Trophoblast cell (in vitro differentiated cells and primary cell): ENCODE measurements around the gene IGF2BP1.
A peak's percentile ranks its signal among the peaks of the same experiment; 100 is the strongest.

Source experiments
- DNase-seq, 2 donors: peaks; one replicate each; pipeline ENCODE4 v3.0.0-alpha.2; 2016
- H2AFZ ChIP-seq: 2 replicates; pipeline ENCODE4 v1.6.1; 2013; ENCODE audit warnings: low read length, moderate library complexity, mild to moderate bottlenecking; ENCODE audit not compliant: insufficient read depth, poor library complexity
- H2AK5ac ChIP-seq: 2 replicates; pipeline ENCODE4 v1.6.1; 2013; ENCODE audit warnings: mild to moderate bottlenecking, low read length
- H2BK120ac ChIP-seq: 2 replicates; pipeline ENCODE4 v1.6.1; 2013; ENCODE audit warnings: low read length, mild to moderate bottlenecking, moderate library complexity; ENCODE audit not compliant: insufficient read depth, poor library complexity
- H2BK12ac ChIP-seq: 2 replicates; pipeline ENCODE4 v1.6.1; 2013; ENCODE audit warnings: mild to moderate bottlenecking, low read length, moderate library complexity
- H2BK5ac ChIP-seq: 2 replicates; pipeline ENCODE4 v1.6.1; 2013; ENCODE audit warnings: low read length, low read depth, moderate library complexity, mild to moderate bottlenecking; ENCODE audit not compliant: poor library complexity
- H3K14ac ChIP-seq: 2 replicates; pipeline ENCODE4 v1.6.1; 2013; ENCODE audit warnings: mild to moderate bottlenecking, low read length
- H3K18ac ChIP-seq: 2 replicates; pipeline ENCODE4 v1.6.1; 2013; ENCODE audit warnings: mild to moderate bottlenecking, low read length
- H3K23ac ChIP-seq: 2 replicates; pipeline ENCODE4 v1.6.1; 2013; ENCODE audit warnings: low read length
- H3K27ac ChIP-seq: 2 replicates; pipeline ENCODE4 v1.5.1; 2013; ENCODE audit warnings: low read depth, mild to moderate bottlenecking, inconsistent platforms, low read length, moderate library complexity
- H3K27me3 ChIP-seq: 2 replicates; pipeline ENCODE4 v1.6.1; 2013; ENCODE audit warnings: inconsistent platforms, mild to moderate bottlenecking, low read length, moderate library complexity; ENCODE audit not compliant: insufficient read depth
- H3K36me3 ChIP-seq, 2 experiments: 1 replicate in 1 of 2; 2 replicates in 1 of 2; pipeline ENCODE4 v1.6.1; 2013; ENCODE audit warnings: low read length in 2 of 2, mild to moderate bottlenecking in 2 of 2, moderate library complexity in 1 of 2; ENCODE audit not compliant: insufficient read depth in 2 of 2, control insufficient read depth in 1 of 2
- H3K4ac ChIP-seq: 2 replicates; pipeline ENCODE4 v1.6.1; 2013; ENCODE audit warnings: low read depth, mild to moderate bottlenecking, low read length, moderate library complexity
- H3K4me1 ChIP-seq, 2 experiments: 1 replicate in 1 of 2; 2 replicates in 1 of 2; pipeline ENCODE4 v1.6.1; 2013; ENCODE audit warnings: low read length in 2 of 2, mild to moderate bottlenecking in 2 of 2, moderate library complexity in 1 of 2; ENCODE audit not compliant: insufficient read depth in 2 of 2, control insufficient read depth in 1 of 2
- H3K4me2 ChIP-seq: 2 replicates; pipeline ENCODE4 v1.6.1; 2013; ENCODE audit warnings: inconsistent platforms, mild to moderate bottlenecking, low read length, moderate library complexity
- H3K4me3 ChIP-seq: 2 replicates; pipeline ENCODE4 v1.5.1; 2013; ENCODE audit warnings: mild to moderate bottlenecking, low read depth, low read length, inconsistent platforms
- H3K79me1 ChIP-seq: one replicate; pipeline ENCODE4 v1.6.1; 2013; ENCODE audit warnings: low read length
- H3K79me2 ChIP-seq: 2 replicates; pipeline ENCODE4 v1.6.1; 2013; ENCODE audit warnings: low read length, mild to moderate bottlenecking; ENCODE audit not compliant: control insufficient read depth, insufficient read depth, poor library complexity
- H3K9ac ChIP-seq: 2 replicates; pipeline ENCODE4 v1.6.1; 2013; ENCODE audit warnings: mild to moderate bottlenecking, low read length
- H3K9me3 ChIP-seq: 2 replicates; pipeline ENCODE4 v1.6.1; 2013; ENCODE audit warnings: low read depth, mild to moderate bottlenecking, control low read depth, inconsistent platforms, low read length; ENCODE audit not compliant: insufficient read depth
- H4K12ac ChIP-seq: 2 replicates; pipeline ENCODE4 v1.6.1; 2013; ENCODE audit warnings: low read depth, mild to moderate bottlenecking, low read length, moderate library complexity
- H4K8ac ChIP-seq: 2 replicates; pipeline ENCODE4 v1.6.1; 2013; ENCODE audit warnings: low read depth, mild to moderate bottlenecking, low read length, moderate library complexity
- H4K91ac ChIP-seq: one replicate; pipeline ENCODE4 v1.6.1; 2013; ENCODE audit warnings: low read depth, mild to moderate bottlenecking, low read length, moderate library complexity
- WGBS: extraction: QIAGEN DNeasy Blood & Tissue Kit; methylation state at CpG from one replicate; pipeline ENCODE4 v1.1.7; 2013; ENCODE audit warnings: missing lambda C conversion rate; ENCODE audit not compliant: insufficient read length, insufficient coverage; ENCODE audit errors: extremely low coverage; 5-methylcytosine and 5-hydroxymethylcytosine counted together

Gene IGF2BP1

DNA sequence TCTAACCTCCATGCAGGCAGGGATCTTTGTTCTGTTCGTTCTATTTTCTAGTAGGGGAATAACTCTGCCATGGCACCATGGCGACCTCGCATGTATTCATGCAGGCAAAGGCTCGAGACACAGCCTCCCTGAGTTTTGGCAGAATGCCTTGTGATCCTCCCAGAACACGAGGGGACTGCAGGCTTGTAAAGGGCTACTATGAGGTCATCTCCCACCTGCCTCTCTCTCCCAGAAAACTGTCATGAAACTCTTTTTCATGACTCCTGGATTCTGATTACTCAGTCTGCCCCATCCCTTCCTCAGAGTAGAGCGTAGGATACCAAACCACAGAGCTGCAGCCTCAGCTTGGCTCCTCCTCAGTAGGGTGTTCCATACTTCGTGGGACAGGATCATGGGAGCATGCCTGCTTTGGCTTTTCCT is 64.3 kb downstream of the IGF2BP1 start:
- H3K27ac ChIP-seq = no peak overlapping the region
- no peak overlapping the region for H4K91ac ChIP-seq
- H4K12ac ChIP-seq = no peak overlapping the region
- WGBS = no CpG with 5 or more reads among the region's 7 CpGs
- H3K4me2 ChIP-seq = no peak overlapping the region
- H2AK5ac ChIP-seq = no peak overlapping the region
- no peak overlapping the region for H2BK5ac ChIP-seq
- H3K18ac ChIP-seq = no peak overlapping the region
- H3K9me3 ChIP-seq = no peaks in the 10 kb centered on the region
- no peak for DNase-seq
- no peaks in the 10 kb centered on the region for H3K4me1 ChIP-seq
- H3K14ac ChIP-seq = no peak overlapping the region
- no peak overlapping the region for H3K4me3 ChIP-seq
- no peak overlapping the region for H3K4ac ChIP-seq
- H3K79me2 ChIP-seq = no peaks in the 10 kb centered on the region
- no peaks in the 10 kb centered on the region for H3K79me1 ChIP-seq
- H4K8ac ChIP-seq = no peak overlapping the region
- no peak overlapping the region for H2BK120ac ChIP-seq
- H3K27me3 ChIP-seq = no peaks in the 10 kb centered on the region
- H3K23ac ChIP-seq = no peak overlapping the region
- H3K36me3 ChIP-seq = peaks cover 0 to under 1% of the 10 kb centered on the region in 2 experiments
- no peak overlapping the region for H2BK12ac ChIP-seq
- no peak overlapping the region for H2AFZ ChIP-seq
- H3K9ac ChIP-seq = no peak overlapping the region

DNA sequence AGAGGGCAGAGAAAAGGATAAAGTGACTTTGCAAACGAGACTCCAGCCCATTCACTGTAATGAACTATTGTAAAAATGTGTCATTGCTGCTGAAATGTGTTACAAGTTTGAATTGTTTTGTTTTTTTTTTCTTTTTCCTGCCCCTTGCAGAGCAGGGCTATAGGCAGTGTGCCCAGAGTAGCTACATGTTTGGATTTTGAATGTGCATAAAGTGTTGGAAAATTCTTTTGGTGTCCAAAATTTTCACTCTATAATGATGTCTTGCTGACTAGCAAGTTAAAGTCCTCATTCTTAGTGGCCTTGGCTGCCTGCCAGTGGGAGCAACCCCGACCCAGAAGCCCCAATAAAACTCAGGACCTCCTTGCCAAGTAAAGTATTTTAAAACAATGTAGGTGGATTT is 66.5 kb downstream of the IGF2BP1 start:
- Histone ChIP-seq H3K27ac (no peak overlapping the region), H4K8ac (no peak overlapping the region), H2AFZ (no peak overlapping the region), H3K23ac (no peak overlapping the region), H3K36me3 (no peaks in the 10 kb centered on the region), H3K4me1 (no peaks in the 10 kb centered on the region), H2BK12ac (no peak overlapping the region), H3K14ac (no peak overlapping the region), H3K79me2 (no peaks in the 10 kb centered on the region), H3K27me3 (no peaks in the 10 kb centered on the region), H3K4me3 (no peak overlapping the region), H4K91ac (no peak overlapping the region), H3K4me2 (no peak overlapping the region), H3K9ac (no peak overlapping the region), H2BK5ac (no peak overlapping the region), H3K18ac (no peak overlapping the region), H3K9me3 (no peaks in the 10 kb centered on the region), H4K12ac (no peak overlapping the region), H3K79me1 (no peaks in the 10 kb centered on the region), H2AK5ac (no peak overlapping the region), H2BK120ac (no peak overlapping the region), H3K4ac (no peak overlapping the region)
- no CpG with 5 or more reads among the region's 2 CpGs for WGBS
- no peak for DNase-seq

GRCh38 chr17:49067163-49067562 is 70.0 kb downstream of the IGF2BP1 start:
- H3K4me3 ChIP-seq = no peak overlapping the region
- H3K18ac ChIP-seq = no peak overlapping the region
- H2BK5ac ChIP-seq = no peak overlapping the region
- H4K8ac ChIP-seq = no peak overlapping the region
- H4K12ac ChIP-seq = no peak overlapping the region
- H3K9me3 ChIP-seq = no peaks in the 10 kb centered on the region
- H3K79me2 ChIP-seq = no peaks in the 10 kb centered on the region
- no peak overlapping the region for H2BK120ac ChIP-seq
- H3K23ac ChIP-seq = no peak overlapping the region
- H3K79me1 ChIP-seq = no peaks in the 10 kb centered on the region
- peak in 1 of 2 donors; percentile 13 for DNase-seq
- no peak overlapping the region for H2AFZ ChIP-seq
- no peak overlapping the region for H4K91ac ChIP-seq
- H3K4me2 ChIP-seq = no peak overlapping the region
- no peaks in the 10 kb centered on the region for H3K4me1 ChIP-seq
- no peaks in the 10 kb centered on the region for H3K27me3 ChIP-seq
- no peak overlapping the region for H3K14ac ChIP-seq
- no CpG with 5 or more reads among the region's 8 CpGs for WGBS
- no peak overlapping the region for H3K9ac ChIP-seq
- no peak overlapping the region for H3K4ac ChIP-seq
- H2AK5ac ChIP-seq = no peak overlapping the region
- H2BK12ac ChIP-seq = no peak overlapping the region
- no peak overlapping the region for H3K27ac ChIP-seq
- H3K36me3 ChIP-seq = no peaks in the 10 kb centered on the region

DNA sequence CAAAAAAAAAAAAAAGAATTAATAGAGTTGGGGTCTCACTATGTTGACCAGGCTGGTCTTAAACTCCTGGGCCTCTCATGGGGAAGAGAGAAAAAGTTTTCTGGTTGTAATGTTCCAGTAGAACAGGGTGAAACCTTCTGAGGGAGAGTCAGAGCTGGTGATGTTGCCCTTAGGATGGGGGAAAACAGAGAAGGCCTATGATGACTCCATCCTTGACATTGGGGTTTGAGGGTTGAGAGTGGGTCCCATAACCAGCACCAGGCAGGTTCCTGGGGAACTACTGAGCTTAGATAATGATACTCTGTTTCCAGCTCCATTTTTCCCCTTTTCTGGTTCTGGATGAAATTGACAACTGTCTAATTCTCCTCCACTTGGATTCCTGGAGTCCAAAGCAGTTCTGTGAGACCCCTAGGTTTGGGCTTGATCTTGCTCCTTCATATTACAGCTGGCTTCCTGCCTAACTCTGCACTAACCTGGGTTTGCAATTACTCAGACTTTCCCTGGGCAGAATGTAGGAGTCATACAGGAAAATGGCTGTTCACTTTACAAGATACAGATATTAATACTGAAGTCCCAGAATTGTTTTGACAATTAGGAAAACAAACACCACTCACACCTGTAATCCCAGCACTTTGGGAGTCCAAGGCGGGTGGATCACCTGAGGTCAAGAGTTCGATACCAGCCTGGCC is 72.5 kb downstream of the IGF2BP1 start:
- Histone ChIP-seq H3K27ac (no peak overlapping the region), H3K23ac (no peak overlapping the region), H2AK5ac (no peak overlapping the region), H3K4me2 (no peak overlapping the region), H4K91ac (no peak overlapping the region), H3K79me2 (no peaks in the 10 kb centered on the region), H3K18ac (no peak overlapping the region), H3K4me1 (no peaks in the 10 kb centered on the region), H3K36me3 (no peaks in the 10 kb centered on the region), H2BK120ac (no peak overlapping the region), H4K12ac (no peak overlapping the region), H3K27me3 (no peaks in the 10 kb centered on the region), H3K4me3 (no peak overlapping the region), H4K8ac (no peak overlapping the region), H3K14ac (no peak overlapping the region), H3K9ac (no peak overlapping the region), H3K4ac (no peak overlapping the region), H2BK12ac (no peak overlapping the region), H2BK5ac (no peak overlapping the region), H3K79me1 (no peaks in the 10 kb centered on the region), H3K9me3 (no peaks in the 10 kb centered on the region), H2AFZ (no peak overlapping the region)
- no CpG with 5 or more reads among the region's 2 CpGs for WGBS
- no peak for DNase-seq
